GM18858 (cell line): Measurements from ENCODE around the gene PSG5.
"Not testable (repeated sequence)": the region's sequence is repeated elsewhere in the genome, so short reads cannot be mapped to it uniquely, and the experiment has no call there.

Experiments used
- ATAC-seq: cut with Tn5 transposase; IDR thresholded peaks from one replicate; pipeline ENCODE4 v1.9.1; 2021; ENCODE audit not compliant: unreplicated experiment

The PSG5 gene

DNA sequence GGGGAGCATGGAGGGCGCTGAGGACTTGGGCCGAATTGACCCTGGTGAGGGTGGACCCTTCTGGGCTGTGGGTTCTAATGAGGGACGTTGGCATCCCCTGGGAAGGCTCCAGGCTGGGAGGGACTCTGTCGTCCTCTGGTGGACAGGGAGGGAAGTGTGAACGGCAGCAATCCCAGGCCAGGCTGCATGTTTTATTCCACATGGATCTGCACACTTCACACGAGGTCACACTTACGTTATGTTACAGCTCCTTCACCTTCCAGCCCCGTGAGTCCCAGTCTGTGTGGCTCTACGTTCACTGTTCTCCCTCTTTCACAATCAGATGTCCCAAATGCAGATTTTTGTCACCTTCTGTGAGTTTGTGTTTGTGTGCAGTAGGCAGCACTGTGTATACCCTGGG, 1.8 kb upstream of the PSG5 start:
- ATAC-seq: not testable (repeated sequence)

DNA sequence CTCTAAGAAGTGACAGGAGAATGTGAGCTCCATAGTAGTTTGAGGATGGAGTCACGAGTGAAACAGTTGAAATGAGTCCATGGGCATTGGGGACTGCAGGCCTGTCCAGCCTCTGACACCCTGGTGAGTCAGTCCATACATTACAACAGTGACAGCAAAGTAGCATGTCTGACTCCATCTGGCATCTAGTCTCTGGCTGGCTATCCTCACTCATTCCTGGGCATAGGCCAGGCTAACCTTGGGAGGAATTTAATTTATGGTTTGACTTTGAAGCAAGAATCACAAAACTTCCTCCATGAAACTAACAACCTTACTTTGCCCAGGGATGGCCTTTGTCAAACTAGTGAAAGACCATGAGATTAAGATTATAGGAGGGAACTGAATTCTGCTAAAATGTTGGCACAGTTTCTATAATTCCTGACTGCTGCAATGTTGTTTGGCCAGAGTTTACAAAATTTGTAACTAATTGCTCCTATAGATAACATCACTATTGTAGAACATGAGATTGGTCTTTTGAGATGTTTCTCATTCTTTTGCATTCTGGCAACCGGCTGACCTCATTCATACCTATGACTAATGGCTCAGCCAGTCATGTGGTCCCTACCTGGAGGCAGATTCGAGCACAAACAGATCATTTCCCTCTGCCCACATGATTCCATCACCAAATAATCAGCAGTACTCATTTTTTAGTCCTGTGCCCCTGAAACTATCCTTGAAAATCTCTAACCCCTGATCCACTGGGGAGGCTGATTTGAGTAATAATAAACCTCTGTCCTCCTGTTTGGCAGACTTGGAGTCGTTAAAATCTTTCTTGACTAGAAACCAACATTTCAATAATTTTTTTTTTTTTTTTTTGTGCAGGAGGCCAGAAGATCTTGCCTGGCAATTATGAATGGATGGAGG, 4.2 kb downstream of the PSG5 start:
- not testable (repeated sequence) for ATAC-seq

DNA sequence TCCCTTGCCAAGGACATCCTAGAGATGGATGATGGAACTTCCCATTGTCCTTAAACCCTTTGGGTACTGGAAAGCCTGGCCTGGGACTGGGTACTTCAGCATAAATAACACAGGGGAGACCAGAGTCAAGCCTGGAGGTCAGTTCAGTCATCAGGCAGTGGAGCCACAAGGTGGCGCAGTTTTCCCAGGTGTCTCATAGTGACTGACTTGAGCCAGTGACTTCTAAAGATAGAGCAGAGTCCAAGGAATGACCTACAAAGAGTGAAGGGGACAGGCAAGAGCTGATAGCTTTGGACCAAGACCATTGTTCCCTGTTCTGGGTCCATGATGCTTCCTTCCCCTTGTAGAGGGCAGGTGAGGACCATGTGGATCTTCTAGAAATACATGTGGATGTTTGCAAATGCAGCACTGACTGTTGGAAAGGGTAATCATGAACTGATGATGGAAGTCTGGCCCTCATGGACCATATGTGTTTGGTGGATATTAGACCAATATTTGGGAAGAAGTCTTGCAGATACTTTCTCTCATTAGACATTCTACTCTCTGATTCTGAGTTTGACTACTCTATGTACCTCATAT, 6.7 kb downstream of the PSG5 start:
- not testable (repeated sequence) for ATAC-seq

GRCh38 chr19:43178577-43178976, 7.8 kb downstream of the PSG5 start:
- ATAC-seq: not testable (repeated sequence)

DNA sequence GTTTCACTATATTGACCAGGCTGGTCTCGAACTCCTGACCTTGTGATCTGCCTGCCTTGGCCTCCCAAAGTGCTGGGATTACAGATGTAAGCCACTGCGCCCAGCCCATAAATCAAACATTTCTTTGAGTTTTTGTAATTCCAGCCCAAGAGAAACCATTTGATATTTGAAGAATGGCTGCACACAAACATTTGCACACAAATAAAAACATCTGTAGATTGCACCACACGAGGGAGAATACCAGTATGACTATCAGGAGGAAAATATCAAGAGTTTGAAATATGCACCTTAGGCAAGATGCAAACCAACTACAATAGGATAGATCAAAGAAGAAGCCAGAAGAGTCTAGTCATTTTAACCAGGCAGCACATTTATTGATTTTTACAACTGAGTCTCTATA, 20.4 kb downstream of the PSG5 start:
- ATAC-seq: not testable (repeated sequence)

- not testable (repeated sequence) for ATAC-seq
Measured at GRCh38 chr19:43163135-43163534, 23.2 kb downstream of the PSG5 start.

- not testable (repeated sequence) for ATAC-seq
Measured at GRCh38 chr19:43162261-43162660, 24.1 kb downstream of the PSG5 start.

- no peak for ATAC-seq
Measured at GRCh38 chr19:43152214-43152613, 34.1 kb downstream of the PSG5 start.

DNA sequence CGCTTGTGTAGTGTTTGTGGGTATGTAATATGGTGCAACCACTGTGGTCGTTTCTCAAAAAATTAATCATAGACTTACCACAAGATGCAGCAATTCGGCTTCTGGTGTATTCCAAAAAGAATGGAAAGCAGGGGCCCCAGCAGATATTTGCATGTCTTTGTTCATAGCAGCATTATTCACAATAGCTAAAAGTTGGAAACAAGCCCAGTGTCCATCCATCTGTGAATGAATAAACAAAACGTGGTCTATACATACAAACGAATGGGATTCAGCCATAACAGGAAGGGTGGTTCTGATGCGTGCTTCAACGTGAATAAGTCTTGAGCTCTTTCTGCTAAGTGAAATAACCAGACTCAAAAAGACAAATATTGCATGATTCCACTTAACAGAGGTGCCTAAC, 36.5 kb downstream of the PSG5 start:
- ATAC-seq: not testable (repeated sequence)

GRCh38 chr19:43148233-43148632, 38.1 kb downstream of the PSG5 start:
- no peak for ATAC-seq

DNA sequence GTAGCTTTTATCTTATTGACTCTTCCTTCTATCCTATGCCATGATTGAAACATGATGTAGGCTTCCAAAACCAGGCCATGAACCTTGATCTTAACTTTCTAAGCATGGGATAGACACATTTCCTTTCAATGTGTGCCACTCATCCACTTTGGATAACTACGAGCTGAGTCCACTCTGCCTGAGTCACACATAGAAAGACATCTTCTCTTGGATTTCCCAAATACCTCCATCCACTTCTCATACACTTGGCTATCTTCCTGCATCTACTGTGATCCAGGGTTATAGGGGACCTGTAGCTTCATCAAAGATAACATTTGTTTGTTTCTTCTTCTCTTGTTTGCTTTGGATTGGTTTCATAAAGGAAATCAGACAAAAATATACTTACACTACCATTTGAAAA, 44.6 kb downstream of the PSG5 start:
- not testable (repeated sequence) for ATAC-seq

- ATAC-seq: no peak
Measured at GRCh38 chr19:43132696-43133095, 53.6 kb downstream of the PSG5 start.

DNA sequence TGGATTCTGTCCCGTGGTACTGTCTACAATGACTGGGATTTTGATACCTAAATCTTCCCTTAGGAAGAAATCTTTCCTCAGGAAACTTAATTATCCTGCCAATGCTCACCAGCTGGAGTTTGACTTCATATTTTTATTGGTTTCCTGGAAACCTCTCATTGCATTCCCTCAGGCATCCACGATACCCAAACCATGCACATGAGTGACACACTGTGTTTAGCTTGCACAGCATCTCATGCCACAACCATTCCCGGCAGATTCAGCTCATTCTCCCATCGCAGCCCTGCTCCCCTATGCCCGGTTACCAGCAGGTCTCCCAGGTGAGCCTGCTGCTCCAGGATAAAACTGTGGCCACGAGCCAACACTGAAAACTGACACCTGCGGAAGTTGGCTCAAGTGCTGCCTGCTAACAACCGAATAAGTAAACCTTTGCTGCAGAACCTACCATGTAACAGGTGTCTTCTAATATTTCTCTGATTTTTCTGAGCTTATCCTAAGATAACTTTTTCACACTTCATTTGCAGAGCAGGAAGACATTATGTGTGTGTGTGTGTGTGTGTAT, 55.0 kb downstream of the PSG5 start:
- not testable (repeated sequence) for ATAC-seq

DNA sequence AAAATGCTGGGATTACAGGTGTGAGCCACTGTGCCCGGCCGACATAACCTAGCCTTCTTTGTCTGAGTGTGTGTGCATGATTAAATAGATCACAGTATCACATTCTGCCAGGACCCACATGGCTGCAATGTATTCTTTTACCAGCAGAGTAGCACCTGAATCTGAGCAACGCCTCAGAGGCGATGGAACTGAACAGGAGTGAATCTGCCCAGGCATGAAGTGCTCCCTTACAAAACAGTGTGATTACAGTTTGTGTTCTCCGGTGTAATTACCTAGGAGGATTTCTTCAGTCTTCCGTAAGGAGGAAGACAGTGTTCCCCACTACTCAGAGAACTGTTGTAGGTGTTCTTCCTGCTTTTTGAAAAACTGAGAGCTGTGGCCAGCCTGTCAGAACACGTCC, 57.1 kb downstream of the PSG5 start:
- ATAC-seq: not testable (repeated sequence)

GRCh38 chr19:43127336-43127735, 59.0 kb downstream of the PSG5 start:
- ATAC-seq: not testable (repeated sequence)

DNA sequence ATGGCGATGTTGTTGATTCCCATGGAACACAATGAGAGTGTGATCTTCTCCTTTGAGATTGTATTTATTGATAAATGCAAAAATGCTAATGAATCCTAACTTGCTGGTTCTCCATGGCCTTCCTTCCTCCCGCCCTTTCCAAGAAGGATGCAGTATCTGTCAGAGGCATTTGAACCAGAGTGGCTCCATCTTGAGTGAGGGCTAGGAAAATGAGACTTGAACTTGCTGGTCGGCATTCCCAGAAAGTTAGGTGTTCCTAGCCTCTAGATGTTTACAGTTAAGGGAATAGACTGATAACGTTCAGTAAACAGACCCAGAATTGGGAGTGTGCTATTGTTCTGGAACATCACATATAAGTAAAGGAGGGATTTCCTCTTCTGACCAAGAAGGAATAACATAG, 59.6 kb downstream of the PSG5 start:
- ATAC-seq: no peak

DNA sequence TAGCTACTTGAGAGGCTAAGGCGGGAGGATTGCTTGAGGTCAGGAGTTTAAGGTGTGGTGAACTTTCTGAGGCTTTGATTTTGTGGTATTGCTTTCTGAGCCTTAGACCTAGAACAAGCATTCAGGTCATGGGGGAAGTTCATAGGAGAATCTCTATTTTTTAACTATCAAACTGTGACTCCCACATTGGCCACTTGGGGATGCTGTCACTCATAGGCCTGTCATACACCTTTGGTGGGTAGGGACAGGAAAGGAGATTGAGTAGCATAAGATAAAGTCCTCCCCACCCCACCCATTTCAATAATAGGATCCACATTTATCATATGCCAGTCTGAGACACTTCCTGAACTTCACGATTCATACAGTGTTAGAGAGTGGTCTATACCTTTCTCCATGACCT, 62.0 kb downstream of the PSG5 start:
- ATAC-seq: no peak

DNA sequence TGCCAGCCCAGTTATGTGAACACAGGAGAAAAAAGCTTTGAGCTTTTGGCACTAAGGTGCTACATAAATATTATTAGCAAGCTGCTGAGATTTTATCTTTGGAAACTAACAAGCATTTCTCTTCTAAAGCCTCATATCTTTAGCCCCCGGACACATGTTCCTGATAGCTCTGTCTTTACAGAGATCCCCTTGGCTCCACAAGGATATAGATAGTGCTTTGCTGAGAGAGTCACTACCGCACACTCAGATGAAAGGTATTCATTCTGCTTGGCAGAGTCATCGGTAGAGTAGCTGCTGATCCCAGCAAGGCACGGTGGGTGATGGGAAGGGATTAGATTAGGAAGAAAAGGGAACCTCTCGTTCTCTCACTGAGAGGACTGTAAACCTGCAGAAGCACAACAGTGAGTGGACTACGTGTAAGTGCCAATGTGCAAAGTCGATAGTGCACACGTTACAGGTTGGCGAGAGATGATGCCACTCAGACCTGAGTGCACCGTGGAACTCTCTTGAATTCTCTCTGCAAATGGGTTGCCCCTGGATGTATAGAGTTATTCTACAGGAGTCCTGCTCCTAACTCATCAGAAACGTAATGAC, 65.8 kb downstream of the PSG5 start:
- not testable (repeated sequence) for ATAC-seq

DNA sequence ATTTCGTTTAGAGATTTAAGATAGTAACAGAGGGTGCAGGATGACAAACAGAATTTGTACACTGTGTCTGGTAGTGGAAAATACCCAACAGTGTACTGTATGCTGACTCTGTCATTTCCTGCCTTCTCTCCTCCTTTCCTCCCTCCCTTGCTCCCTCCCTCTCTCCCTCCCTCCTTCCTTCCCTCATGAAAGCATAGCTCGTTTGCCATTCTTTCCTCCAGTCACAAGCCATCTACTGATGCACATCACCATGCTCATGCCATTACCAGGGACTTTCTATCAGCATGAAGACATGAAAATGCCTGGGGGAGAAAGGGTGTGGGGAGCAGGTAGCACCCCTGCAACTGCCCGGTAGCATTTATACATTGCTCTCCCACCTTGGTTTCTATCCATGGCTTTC, 66.8 kb downstream of the PSG5 start:
- ATAC-seq: not testable (repeated sequence)
